ENCODE results near the gene PSD2.

PSD2 gene

DNA sequence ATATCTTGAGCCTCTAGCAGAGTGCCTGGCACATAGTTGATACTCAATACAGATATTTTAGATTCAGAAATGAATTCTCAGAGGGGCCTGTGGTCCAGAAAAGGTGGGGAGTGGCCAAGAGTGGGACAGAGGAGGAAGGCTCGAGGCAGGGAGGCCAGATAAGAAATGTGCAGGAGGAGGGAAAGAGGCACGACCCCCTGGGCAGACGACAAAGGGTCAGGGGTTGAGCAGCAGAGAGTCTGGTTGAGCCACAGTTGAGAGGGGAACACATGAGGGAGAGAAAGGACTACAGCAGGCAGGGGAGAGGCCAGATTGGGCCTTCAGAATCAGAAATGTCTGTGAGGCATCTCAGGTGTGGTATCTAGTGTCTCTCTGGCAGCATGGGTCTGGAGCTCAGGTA, 89.1 kb downstream of the PSD2 start:
- no peak for DNase-seq

- DNase-seq = no peak
These were observed 89.7 kb downstream of the PSD2 start for GRCh38 chr5:139885172-139885856.

GRCh38 chr5:139885857-139886208, 90.2 kb downstream of the PSD2 start:
- no peak for DNase-seq

- DNase-seq = no peak
These were observed 90.6 kb downstream of the PSD2 start for GRCh38 chr5:139886213-139886612.

GRCh38 chr5:139888370-139888769, 92.8 kb downstream of the PSD2 start:
- no peak for DNase-seq

DNA sequence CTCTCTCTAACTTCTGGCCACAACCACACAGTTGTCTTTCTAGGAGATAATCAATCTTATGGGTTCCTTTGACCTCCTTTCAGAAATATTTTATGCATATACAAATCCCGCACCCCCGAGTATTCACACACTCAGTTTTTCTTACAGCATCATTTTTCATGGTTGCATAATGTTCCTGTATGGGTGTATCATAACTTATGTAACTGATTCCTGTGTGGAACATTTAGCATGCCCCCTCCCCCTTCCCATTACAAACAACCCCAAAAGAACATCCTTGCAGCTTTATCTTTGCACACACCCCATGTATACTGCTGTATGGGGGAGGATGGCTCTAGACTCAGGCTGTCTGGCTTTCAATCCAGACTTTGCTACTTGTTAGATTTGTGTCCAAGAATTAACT, 93.8 kb downstream of the PSD2 start:
- DNase-seq = no peak

- no peak for DNase-seq
These were observed 98.3 kb downstream of the PSD2 start for GRCh38 chr5:139893873-139894272.
